ENCODE measurements around the gene DNAH8.

DNA sequence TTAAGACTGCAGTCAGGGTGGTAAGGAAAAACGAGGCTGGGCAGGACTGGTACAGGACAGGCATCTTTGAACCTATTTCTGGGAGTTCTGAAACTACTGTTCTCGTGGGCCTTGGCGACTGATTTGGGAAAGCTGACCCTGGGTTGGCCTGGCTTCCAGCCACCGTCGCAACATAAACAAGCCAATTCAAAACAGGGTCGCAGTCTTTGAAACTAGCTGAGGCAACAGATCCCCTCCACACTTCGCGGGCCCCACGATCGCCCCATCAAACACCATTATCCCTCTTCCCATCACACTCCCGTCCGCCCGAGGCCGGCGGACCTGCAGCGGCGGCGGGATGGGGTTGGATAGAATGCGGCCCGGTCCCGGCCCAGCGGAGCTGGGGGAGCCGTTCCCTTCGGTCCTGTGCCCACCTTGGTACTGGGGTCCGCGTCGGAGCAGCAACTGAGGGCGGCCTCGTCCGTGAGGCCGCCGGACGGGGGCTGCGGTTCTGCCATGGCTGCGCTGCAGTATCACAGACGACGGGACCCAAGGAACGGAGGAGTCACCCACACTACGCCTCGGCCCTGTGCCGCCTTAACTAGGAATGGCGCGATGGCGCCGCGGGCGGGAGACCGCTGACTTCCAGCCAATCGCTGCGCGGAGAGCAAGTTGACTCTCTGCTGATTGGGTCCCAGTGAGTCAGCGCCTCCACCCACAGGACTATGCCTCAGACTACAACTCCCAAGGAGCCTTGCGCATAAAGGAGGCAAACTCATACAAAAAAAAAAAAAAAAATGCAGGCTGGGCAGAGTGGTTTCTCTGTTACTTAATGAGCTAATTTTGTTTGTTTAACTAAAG lies 12.3 kb upstream of the DNAH8 start, which contains the start of gene GLO1:
- TF ChIP-seq, protein P1, sequence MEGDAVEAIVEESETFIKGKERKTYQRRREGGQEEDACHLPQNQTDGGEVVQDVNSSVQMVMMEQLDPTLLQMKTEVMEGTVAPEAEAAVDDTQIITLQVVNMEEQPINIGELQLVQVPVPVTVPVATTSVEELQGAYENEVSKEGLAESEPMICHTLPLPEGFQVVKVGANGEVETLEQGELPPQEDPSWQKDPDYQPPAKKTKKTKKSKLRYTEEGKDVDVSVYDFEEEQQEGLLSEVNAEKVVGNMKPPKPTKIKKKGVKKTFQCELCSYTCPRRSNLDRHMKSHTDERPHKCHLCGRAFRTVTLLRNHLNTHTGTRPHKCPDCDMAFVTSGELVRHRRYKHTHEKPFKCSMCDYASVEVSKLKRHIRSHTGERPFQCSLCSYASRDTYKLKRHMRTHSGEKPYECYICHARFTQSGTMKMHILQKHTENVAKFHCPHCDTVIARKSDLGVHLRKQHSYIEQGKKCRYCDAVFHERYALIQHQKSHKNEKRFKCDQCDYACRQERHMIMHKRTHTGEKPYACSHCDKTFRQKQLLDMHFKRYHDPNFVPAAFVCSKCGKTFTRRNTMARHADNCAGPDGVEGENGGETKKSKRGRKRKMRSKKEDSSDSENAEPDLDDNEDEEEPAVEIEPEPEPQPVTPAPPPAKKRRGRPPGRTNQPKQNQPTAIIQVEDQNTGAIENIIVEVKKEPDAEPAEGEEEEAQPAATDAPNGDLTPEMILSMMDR (IDR thresholded peaks at IDR 0.05), result no peak
- TF ChIP-seq, protein P2, sequence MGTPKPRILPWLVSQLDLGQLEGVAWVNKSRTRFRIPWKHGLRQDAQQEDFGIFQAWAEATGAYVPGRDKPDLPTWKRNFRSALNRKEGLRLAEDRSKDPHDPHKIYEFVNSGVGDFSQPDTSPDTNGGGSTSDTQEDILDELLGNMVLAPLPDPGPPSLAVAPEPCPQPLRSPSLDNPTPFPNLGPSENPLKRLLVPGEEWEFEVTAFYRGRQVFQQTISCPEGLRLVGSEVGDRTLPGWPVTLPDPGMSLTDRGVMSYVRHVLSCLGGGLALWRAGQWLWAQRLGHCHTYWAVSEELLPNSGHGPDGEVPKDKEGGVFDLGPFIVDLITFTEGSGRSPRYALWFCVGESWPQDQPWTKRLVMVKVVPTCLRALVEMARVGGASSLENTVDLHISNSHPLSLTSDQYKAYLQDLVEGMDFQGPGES (IDR thresholded peaks at IDR 0.05; ENCODE audit: low read depth, low read length), result peak; percentile 73
- no peak for TF ChIP-seq FOXM1 (IDR thresholded peaks at IDR 0.05; ENCODE audit: low read depth)
- TF ChIP-seq GATA2 (CRISPR knock-in tag; IDR thresholded peaks at IDR 0.05), result no peak
- TF ChIP-seq EP300 (IDR thresholded peaks at IDR 0.05; ENCODE audit: borderline replicate concordance in 1 of 2, low read depth in 1 of 2, low read length in 1 of 2), result no peak
